GM18951 (cell line): ENCODE results near the gene DSCAML1.

Experiments
- POLR2A ChIP-seq: IDR thresholded peaks from 4 replicates; pipeline ENCODE4 v1.6.1; 2011; ENCODE audit warnings: mild to moderate bottlenecking; ENCODE audit not compliant: insufficient read length, insufficient read depth; ENCODE audit errors: extremely low read depth
- in situ Hi-C: fragments of 300-500 bp; cut with MboI; formaldehyde crosslinking; loops from one replicate; pipeline ENCODE4 v1.12.0; 2022; ENCODE audit warnings: low sequenced_read_pairs, mixed read lengths, inconsistent platforms; ENCODE audit not compliant: unreplicated experiment

DSCAML1 gene

DNA sequence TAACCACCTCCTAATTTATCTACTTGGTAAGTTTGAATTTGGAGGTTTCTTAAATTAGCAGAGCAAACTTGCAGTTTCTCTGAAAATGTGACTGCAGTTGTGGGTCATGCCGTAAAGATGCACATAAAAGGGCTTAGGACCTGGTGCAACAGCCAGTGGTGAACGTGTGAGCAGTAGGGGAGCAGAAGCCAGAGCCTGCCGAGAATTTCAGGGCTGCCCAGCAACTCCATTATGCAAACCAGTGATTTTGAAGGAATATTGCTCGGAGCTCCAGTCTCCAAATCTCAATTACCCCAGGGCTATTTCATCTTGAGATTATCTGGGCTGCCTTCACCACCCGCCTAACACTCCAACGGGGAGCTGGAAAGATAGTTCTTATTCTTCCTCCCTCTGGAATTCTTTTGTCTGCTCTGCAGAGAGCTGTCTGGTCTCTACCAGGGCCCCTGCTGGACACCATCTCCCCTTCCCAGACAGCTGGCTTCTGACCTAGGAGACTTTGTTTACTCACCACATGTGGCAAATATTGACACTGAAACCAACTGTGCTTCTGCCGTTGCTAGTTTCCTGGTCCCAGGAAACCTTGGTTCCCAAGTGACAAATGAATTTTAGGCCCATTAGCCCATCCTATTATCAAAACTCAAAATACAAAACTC, 93.9 kb downstream of the DSCAML1 start:
- no peak for TF ChIP-seq POLR2A
- in situ Hi-C loops: no loop called here

DNA sequence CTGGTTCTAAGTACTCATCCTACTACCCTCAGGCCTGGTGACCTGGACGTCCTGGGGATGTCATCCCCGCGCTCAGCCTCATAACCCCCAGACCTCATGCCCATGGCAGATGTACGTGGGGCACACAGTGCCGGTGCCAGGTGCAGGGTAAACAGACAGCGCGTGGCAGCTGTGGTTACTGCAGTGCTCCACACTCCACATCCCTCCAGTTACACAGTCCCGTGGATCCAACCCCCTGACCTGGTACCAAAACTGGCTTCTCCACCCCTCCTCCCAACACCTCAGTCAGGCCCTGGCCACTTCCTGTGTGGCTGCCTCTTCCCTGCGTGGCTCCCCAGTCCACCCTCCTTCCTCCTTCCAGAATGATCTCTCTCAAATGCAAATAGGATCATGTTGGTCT, 95.2 kb downstream of the DSCAML1 start:
- TF ChIP-seq POLR2A: no peak
- in situ Hi-C loops: no loop called here

DNA sequence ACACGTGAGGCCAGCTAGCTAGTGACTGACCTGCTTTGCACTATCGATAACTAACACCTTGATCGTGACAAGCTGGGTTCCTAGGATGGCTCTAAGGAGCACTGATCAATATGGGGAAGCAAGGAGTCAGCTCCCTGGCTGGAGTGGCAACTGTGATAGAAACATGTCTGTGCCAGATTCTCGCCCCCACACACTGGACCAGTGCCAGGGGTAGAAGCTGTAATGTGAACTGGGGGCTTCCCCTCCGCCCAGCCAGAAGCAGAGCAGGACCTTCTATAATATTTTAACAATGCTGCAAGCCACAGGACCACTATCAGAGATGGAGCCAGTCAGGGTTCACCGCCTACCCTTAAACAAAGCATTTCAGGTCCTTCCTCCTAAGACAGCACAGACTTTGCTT, 96.5 kb downstream of the DSCAML1 start:
- in situ Hi-C loops: no loop called here
- no peak for TF ChIP-seq POLR2A

DNA sequence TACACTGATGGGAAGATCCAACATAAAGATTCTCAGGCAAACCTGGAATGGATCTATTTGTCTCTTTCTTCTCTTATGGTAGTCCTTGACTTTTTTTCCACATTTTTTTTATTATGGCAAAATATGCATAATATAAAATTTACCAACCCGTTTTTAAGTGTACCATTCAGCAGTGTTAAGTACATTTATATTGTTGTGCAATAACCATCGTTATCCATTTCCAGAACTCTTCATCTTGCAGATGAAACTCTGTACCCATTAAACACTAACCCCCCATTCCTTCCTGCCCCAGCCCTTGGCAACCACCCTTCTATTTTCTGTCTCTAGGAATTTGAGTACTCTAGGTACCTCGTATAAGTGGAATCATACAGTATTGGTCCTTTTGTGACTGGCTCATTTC, 99.7 kb downstream of the DSCAML1 start:
- no peak for TF ChIP-seq POLR2A
- in situ Hi-C loops: no loop called here

DNA sequence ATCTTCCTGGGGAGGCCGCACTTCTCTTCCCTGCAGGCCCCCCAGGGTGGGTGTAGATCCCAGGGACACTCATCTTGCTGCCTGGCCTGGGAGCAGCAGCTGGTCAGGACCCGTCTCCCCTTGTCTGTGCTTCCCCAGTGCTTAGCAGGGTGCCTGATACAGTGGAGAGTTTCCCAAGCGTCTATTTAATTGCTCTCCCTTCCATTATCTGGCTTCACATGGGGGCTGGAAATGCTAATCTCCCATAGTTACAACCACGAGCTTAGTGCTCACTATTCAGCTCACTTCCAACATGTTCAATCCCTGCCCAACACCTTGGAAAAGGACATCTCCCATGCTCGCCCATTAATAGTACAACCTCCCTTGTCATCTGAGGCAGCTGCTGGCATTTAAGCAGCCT, 100.5 kb downstream of the DSCAML1 start:
- no peak for TF ChIP-seq POLR2A
- in situ Hi-C loops: no loop called here

DNA sequence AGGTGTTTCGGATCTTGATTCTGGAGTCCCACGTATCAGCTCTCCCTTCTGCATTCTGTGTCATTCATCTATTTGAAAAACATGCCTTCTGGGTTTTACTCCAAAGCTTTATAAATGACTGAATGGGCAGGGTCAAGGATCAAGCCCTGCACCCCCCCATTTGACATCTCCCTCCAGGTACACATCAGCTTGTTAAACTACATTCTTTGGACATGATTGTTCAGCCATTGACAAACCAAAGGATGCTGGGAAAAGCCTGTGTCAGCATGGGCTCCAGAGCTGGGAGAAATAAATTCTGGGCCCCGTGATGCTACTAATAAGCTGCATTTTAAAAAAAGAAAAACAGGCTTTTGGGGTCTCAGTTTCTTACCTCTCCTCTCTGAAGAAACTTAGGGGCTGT, 103.7 kb downstream of the DSCAML1 start:
- in situ Hi-C loops: no loop called here
- no peak for TF ChIP-seq POLR2A

DNA sequence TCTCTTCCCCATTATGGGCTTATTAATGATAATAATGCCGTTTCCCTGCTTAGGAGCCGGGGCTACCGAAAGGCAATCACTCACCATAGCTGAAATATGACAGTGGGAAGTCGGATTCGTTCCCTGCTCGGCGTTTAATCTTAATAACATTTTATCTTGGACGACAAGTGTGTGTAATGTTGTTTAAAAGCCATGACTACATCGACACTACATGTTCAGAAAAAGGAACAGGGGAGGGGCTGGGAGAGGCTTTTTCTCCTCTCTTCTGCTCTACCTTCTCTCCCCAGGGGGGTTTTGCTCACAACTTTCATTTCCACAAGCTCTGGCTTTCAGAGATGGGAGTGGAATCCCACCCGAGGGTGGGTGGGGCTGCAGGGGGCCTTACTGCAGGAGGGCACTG, 105.5 kb downstream of the DSCAML1 start:
- no peak for TF ChIP-seq POLR2A
- in situ Hi-C loops: no loop called here

DNA sequence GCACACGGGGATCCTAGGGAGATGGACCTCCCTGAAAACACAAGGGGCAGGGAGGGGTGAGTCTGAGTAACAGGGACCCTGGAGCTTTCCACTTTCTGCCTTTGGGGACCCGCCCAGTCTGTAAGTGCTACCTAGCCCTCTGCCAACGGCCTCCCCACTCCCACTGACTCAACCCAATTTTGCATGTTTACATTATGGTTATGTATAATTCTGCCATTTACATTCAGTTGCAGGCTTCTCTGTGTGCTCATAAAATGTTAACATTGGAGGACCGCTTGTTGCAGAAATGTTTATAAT, 105.8 kb downstream of the DSCAML1 start:
- in situ Hi-C loops: no loop called here
- TF ChIP-seq POLR2A: no peak

DNA sequence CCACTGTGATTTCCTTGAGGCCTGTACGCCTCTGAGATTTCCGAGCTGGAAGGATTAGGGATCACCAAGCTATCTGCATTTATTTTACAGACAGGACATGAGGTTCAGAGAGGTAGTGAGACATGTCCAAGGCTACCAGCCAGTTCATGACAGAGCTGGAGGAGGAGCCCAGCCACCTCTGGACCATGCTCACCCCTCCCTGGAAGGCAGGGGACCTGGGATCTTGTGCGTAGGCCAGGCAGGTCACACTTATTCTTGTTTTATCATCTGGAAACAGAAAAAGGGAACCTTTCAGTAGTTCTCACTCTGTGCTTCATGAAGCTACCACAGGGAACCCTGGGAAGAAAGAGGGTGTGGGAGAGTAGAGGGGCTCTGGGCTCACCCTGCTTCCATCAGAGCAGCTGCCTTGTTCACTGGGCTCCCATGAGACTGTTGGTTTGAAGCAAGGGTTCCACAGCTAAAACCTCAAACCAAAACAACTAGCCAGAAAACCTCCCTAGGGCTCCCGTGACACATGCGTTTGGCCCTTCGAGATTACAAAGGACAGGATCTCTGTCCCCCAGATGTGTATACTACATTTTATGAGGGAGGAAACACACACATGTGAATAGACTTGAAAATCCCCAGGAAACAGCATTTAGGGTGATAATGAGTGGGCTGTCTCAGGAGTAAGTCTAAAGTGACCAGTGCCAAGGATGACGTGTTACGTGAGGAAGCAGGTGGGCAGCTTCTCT, 106.4 kb downstream of the DSCAML1 start:
- TF ChIP-seq POLR2A: no peak
- in situ Hi-C loops: no loop called here

DNA sequence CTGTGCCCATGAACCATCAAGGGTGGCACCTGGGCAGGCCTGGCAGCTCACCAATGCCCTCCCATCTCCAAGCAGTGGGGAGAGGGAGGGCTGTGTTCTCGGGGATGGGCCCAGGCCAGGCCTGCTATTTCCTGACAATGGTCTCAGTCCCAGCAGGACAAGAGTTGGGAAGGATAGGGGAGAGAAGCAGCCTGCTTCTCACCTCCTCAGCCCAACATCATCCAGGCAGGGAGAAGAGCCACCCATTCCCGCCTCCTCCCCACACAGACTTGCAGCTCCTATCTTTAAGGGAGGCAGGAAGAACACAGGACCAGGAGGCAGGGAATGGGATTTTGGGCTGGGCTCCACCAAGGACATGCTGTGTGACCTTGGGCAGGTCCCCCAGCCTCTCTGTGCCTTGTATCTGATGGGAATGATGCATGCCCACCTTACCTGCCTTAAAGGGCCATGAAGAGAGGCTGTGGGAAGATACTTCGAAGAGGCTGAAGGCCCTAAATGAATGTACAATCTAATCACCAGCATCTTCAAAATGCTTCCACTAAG, 108.7 kb downstream of the DSCAML1 start:
- in situ Hi-C loops: no loop called here

DNA sequence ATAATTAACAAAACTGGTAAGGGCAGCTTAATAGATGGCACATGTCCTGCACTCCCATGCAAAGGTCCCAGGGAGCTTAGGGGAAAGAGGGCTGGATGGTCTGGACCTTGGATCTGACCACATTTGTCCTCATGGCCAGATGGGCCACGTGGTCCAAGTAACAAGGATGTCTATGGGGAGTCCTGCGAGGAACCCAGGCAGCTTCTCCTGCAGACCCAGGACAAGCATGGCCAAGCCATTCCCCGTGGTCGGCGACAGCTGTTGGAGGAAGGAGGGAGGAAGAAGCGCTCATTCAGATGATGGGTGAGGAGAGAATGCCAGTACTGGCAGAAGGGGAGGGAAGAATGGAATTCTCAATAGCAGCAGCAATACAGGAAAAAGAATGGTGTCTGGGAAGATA, 109.2 kb downstream of the DSCAML1 start:
- TF ChIP-seq POLR2A: no peak
- in situ Hi-C loops: no loop called here

More for the DNA sequence above, 108.7 kb downstream of the DSCAML1 start:
- no peak for TF ChIP-seq POLR2A

DNA sequence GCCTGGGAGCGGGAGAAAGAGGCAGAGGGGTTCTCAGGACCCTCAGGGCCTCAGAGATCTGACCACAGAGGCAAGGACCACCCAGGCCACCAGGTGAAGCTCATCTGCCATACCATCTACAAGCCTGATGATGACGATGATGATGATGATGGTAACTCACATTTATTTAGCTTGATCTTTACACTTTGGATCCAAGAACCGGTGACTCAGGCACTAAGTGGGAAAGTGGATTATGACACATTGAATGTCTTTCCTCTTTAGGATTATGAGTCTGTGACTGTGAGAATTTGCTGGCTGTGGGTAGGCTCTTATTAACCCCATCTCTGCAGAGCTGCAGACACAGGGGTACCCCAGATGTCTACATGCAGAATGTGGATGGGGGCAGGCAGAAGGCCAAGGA, 110.3 kb downstream of the DSCAML1 start:
- TF ChIP-seq POLR2A: no peak
- in situ Hi-C loops: no loop called here

DNA sequence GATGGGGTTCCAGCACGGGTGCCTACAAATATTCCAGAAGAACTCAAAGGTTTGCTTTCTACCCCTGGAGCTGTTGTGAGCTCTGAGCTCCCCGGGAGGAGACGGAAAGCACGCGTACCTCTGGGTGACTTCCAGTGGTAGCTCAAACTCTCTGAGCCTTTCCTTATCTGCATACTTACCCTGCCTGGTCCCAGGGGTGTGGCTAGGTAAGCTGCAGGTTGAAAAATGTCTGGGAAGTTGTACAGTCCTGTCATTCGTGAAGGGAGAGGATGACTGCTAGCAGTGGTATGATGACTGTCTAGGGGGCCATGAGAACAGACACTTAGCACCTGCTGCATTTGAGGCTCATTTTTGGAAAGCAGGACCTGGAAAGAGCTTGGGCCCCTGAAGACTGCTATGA, 111.5 kb downstream of the DSCAML1 start:
- in situ Hi-C loops: no loop called here
- no peak for TF ChIP-seq POLR2A

DNA sequence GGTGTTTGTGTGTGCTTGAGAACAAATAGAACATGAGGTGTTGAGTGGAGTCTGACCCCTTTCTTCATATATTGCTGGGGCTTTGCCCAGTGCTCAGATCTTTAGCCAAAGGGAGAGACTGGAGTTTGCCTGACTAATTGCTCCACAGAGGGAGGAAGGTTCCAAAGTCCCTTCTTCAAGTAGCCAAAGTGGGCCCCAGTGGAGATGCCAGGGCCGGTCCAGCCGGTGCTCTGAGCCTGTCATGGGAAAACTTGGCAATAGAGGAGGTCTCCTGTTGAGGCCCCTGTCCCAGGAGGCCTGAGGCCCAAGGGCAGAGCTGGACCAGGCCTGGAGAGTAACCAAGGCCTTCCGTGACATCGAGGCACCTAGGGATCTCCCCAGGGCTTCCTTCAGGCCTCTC, 112.3 kb downstream of the DSCAML1 start:
- in situ Hi-C loops: no loop called here
- no peak for TF ChIP-seq POLR2A
